CD4-positive, alpha-beta T cell treated with Interleukin-4 for 1 hour (primary cell): ENCODE results near the gene REV3L.
"Not testable (repeated sequence)": the region's sequence is repeated elsewhere in the genome, so short reads cannot be mapped to it uniquely, and the experiment has no call there.

Source experiments
- DNase-seq, 2 donors: peaks; one replicate each; pipeline ENCODE4 v3.0.0-alpha.2; 2020 to 2022

Gene REV3L

DNA sequence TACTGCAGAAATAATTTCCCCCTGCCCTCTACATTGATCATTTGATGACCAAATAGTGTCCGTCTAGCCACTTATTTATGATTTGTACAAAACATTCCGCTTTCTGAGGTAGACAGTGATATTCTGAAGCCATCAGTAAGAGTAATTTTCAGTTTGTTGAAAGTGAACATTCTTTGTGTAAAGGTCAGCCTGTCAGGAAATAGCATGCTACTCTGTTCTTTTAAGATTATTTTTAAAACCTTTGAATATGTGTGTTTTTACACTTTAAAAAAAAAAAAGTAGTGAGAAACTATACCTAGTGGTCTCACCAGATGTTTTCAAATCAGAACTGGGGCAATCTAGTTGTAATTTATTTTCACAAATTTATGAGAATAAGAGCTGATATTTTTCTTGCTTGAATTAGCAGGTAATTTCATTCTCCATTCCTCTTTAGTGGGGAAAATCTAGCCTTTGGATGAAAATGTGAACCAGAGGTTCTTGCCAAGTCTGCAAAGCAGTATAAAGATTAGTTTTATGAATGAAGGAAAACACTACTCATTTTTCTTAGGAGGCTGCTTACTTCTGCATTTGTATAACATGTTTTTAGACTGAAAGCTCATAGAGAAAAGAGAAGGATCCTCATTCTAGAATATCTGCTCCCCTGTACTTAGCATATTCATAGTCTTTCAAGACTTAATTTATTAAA is 12.1 kb upstream of the REV3L start:
- no peak for DNase-seq

DNA sequence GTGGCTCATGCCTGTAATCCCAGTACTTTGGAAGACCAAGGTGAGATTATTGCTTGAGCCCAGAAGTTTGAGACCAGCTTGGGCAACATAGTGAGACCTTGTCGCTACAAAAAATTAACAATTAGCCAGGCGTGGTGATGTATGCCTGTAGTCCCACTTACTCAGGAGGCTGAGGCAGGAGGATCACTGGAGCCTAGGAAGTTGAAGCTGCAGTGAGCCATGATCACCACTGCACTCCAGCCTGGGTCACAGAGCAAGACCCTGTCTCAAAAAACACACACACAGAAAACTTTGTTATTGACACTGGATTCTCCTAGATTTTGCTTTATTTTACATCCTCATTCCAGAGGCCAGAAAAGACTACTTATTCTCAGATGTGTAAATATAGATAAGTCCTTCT is 9.5 kb upstream of the REV3L start:
- DNase-seq, result no peak

DNA sequence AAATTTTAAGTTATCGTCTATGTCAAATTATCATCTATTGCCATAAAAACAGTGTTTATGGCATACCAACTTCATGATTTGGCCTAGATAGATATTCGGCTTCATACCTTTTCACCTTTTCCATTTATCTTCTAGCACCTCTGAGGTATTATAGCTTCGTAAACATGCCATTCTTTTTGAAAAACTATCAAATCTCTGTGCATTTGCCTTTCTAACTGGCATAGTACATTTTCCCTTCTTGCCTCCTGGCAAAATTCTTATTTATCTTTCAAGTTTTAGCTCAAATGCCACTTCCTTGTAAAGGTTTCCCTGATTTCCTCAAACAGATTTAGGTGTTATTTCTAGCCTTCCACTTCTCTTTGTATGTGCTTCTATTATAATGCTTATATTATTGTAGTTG is 7.0 kb upstream of the REV3L start:
- DNase-seq, result no peak

DNA sequence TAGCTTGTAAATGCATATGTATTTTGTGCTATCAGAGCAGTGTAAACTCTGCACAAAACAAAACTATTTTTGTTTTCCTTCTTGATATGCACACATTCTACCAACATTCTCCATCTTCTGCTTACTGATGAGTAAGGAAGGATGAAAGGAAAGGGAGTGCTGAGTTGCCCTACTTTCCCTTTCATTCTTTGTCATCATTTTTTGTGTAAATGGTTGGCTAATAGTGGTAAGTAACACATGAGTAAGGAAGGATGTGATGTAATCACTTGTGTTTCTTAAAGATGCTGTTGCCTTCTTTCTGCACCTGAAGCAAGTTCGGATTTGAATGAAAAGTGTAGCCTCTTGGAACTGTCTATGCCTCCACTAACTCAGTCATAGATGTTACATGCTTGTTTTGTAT is 4.6 kb upstream of the REV3L start:
- peak in 1 of 2 donors; percentile 73 for DNase-seq

DNA sequence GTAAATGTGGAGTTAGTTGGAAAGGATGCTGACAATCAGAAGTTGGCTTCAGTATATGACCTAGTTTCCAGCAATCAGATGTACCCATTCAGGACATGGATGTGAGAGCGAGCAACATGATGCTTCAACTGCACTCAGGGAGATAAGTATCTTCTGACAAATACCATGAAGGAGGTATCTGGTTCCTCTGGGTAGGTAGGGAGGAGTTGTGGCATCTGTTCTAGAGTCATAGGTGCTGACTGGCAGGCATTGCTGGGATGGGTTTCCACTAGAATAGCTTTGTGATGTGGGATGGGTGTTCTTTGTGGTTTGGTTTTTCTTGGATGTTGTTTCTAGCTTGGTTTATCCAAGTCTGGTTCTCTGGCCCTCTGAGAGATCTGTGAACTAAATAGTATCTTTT is 3.9 kb upstream of the REV3L start:
- DNase-seq, result peak; percentile 11 to 55

DNA sequence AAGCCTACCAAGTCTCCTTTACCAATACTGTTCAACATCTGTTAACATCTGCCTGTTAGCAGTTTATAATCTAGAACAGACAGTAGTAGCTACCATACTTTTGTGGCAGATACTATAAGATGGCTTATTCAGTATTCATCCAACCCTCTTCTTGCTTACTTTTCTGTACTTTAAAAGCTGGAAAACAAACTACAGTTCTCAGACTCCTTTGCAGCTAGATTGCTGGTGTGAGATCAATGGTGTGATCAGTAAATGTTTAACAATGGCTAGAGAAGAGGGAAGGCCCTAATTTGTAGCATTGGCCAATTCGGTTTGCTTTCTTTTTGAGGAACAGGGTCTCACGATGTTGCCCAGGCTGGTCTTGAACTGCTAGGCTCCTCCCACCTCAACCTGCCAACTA is 3.5 kb upstream of the REV3L start:
- no peak for DNase-seq

DNA sequence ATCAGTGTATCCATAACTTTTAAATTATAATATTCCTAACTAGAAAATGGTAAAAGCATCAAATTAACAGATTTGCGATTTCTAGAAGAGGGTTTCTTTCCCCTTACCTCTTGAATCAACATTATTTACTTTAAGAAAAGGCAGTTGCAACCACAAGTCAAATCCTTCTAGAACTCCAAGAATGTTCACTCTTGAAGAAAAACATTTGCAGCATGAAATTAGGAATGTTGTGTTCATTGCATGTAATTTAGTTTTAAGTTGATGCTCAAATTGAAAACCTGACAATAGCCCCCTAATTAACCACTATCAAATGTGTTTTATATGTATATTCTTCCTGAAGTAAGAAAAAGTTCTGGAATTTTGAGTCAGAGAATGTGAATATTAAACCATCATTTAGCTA is 2.3 kb upstream of the REV3L start:
- DNase-seq, result no peak

DNA sequence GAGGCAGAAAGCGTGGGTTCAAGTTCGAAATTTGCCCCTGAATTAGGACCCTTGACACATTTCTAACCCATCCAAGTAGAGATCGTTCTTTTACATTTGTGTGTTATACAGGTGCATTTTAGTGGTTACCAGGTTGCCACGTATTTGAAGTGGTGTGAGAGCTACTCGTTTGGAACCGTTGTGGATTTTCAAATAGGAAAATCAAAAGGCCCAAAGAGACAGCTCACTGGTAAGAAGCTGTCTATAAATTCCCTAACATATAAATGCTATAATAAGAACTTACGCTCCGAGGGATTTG is 1.6 kb upstream of the REV3L start:
- DNase-seq, result peak in 1 of 2 donors; percentile 21

DNA sequence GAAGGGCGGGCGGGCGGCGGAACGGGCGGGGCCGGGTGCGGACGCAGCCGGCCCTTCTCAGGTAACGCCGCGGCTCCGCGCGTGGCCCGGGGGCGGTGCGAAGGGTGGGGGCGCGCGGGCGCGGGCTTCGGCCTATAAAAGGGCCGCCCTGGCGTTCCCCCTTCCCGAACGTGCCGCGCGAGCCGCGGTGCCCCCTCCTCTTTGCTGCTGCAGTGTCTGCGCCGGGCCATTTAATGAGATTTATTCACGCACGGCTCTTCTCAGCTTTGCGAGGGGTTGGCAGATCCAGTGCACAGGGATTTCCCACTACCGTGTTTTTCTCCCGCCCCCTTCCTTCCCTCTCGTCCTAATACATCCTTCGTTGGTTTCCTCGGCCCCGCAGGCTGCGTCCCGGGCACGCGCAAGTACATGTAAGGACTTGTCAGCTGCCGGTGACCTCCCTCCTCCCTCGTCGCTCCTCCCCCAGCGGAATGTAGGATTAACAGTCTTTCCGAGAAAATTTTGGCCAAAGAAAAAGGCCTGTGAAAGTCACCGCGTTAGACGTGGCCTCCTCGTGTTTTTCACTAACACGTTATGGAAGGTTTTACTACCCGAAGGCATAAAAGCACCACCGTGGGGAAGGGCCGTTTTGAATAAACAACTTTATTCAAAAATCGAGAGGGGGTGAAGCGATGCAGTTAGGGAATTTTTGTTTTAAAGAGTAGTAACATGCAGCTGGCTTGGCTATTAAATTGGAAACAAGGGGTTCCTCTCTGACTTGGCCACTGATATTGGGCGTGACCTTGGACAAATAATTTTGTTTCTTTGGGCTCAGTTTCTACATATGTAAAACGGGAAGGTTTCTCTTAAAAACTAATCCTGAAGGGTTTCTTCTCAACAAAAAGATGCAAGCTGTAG is 966 bp upstream of the REV3L start:
- DNase-seq, result peak; percentile 85 to 89

DNA sequence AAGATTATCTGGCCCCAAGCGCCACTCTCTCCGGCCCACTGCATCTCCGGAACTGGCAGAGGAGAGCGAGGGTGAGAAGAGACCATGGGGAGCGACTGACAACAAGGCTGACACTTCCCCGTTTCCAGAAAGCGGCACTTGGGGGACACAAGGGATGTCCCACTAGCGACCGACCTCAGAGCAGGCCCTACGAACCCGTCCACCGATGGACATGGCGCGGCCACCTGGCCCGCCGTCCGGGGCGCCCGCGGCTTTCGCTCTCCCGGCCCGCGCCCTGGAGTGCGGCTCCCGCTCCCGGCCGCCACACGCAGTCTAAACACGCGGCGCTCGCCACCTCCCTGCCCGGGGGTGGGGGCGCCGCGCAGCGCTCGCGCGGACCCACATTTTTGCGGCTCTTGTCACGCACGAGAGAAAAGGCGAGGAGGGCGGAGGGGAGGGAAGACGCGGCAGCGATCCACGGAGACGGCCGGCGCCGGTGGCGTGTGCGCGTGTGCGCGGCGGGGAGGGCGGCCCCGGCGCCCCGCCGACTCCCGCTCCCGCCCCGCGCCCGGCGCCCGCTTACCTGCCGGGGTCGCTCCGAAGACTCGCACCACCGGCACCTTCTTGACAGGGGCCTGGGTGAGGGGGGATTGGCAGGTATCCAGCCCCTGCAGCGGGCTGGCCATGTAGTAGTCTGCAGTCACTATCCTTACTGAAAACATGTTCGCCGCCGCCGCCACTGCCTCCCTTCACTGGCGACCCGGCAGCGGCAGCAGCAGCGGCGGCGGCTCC is 645 bp downstream of the REV3L start:
- DNase-seq, result peak; percentile 53 to 55

DNA sequence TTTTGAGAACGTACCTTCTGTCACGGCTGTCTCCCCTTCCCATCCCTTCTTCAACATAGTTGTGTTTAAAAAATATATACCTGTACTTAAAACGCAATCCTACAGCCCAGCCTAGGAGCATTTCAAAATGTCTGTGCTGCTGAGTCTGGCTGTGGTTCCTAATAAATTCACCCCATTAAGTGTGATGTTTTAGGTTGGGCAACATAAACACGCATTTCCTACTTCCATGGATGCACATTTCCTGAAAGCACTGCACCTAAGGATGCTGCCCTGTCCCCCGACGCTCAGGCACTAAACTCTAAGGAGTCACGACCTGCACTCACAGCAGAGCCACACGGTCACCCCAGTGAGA is 1.2 kb downstream of the REV3L start:
- no peak for DNase-seq

DNA sequence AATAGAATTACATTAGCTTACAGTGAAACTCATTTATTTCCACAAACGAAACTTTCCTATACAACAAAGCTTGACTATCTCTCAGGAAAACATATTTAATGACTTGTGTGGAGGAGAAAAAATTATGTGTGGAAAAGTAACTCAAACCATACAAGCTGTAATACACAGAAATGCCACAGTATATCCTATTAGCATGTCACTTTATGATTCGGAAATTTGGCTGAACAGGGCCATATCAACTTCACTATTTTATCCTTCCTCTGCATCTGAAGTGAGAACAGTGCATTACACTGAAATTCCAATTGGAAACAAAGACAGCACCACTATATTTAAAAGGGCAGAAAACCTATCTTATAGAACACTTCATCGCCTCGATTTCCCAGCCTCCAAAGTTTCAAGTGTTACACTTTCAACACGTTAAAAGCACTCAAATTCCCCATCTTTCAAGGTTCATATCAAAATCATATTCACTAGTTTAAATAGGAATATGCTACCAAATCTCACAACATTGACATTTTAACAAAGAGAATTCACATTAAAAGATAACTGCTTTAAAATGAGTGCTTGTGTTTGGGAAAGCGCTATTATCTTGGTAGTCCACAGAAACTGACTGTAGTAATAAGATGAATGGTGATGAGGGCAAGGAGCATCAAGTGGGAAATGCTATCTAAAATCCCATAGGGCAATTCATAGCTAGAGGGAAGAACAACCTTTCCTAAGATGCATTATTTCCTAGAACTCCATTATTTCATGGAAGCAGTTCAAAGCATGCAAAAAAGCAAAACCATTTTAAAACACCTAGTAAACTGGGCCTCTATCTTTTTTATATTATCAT is 1.8 kb downstream of the REV3L start:
- no peak for DNase-seq

DNA sequence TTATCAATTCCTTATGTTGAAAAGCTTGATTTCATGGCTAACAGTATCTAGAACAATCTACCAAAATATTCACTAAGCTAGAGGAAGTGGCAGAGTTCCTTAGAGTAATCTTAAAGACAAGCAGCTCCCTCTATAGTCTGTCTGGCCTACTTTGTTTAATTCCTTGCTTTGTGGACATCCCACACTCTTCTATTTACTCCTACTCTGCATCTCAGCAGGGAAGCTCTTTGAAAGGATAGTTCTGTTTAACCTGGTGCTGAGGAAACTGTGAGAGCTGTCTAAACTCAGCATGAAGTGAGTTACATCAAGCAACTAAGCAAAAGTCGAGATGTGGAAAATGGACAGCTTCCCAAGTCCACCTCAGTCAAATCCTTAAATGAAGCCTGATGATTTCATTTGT is 4.3 kb downstream of the REV3L start:
- DNase-seq, result peak in 1 of 2 donors; percentile 70

DNA sequence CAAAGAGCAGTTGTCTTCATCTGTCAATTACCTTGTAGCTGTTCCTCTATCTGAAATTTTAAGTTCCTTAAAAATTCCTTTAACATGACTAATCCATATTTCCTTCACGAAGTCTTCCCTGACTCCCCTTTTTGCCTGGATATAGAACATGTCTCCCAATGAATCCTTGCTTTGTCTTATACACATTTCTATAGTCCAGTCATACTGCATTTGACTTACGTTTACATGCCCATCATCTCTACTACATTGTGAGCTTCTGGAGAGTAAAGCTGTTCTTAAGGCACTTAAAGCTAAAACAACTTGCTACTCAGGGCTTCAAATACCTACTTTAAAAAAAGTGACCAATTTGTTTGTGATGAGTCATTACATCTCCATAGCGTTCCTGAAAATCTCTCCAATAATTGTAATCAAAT is 4.9 kb downstream of the REV3L start:
- DNase-seq, result no peak

DNA sequence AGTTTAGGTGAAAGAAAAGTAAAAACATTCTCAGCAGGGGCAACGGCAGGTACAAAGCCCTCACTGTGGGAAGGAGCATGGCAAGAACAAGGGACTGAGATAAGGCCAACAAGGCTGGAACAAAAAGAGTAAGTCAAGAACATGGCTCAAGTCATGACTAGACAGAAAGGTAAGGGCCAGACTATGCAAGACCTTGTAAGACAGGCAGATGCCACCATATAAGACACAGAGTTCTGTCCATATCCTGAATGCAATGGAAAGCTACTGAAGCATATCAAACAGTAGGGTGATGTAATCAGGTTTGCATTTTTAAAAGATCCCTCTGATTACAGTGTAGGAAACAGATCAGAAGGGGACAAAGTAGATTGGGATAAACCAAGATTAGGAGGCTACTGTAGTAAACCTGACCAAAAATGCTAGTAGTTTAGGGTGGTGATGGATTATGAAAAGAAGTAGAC is 5.5 kb downstream of the REV3L start:
- no peak for DNase-seq

DNA sequence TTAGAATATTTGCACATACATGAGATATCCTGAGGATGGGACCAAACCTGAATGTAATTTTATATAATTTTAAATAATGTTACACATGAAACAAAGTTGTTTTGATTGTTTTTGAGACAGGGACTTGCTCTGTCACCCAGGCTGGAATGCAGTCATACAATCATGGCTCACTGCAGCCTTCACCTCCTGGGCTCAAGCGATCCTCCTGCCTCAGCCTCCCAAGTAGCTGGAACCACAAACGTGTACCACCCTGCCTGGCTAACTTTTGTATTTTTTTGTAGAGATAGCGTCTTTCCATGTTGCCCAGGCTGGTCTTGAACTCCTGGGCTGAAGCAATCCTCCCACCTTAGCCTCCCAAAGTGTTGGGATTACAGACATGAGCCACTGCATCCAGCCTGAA is 7.0 kb downstream of the REV3L start:
- DNase-seq, result not testable (repeated sequence)

DNA sequence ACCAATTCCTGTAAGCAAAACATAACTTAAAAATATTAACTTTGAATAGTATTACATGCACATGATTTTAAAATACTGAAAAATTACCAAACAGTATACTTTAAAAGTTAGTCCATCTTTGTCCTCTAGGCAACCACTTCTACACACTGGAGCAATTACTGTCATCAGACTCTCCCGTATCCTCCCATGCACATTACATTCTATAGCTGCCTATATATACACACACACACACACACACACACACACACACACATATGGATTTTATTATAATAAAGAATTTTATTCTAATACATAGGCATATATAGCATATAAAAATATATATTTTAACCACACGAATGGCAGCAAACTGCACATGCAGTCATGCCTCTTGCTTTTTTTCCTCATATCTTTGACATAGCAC is 8.2 kb downstream of the REV3L start:
- no peak for DNase-seq

DNA sequence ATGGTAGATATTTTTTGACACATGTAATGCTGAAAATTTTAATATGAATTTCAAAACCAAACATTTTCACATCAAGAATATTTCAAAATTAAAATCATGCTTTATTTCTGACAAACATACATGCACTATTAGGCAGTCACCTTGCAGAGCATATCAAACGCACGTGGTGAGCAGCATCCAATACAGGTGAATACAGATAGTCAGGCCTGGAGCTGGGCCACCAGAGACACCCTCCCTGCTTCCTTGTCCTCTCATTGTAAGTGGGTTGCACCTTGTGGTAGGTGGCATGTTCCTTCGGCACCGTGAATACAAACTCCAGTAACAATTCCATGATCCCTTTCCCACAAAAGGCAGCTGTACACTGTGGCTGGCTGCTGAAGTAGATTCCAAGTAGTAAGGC is 8.9 kb downstream of the REV3L start:
- no peak for DNase-seq

DNA sequence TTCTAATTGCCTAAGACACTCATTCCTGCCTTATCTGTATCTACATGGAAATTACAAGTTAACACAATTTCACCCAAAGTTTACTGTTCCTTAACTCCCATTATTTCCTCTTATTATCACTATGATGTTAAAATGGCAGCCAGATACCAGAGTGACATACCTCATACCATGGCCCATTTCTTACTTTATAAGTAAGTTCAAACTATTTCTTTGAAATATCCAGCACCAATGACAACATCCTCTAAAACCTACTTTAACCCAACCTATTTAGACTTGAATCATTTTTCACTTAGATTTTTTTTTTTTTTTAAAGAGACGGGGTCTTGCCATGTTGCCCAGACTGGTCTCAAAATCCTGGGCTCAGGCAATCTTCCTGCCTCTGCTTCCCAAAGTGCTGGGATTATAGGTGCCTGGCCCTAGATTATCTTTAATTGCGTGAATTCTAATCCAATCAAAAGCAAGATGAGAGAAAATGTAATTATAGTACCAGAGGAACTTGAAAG is 10.0 kb downstream of the REV3L start:
- DNase-seq, result no peak

DNA sequence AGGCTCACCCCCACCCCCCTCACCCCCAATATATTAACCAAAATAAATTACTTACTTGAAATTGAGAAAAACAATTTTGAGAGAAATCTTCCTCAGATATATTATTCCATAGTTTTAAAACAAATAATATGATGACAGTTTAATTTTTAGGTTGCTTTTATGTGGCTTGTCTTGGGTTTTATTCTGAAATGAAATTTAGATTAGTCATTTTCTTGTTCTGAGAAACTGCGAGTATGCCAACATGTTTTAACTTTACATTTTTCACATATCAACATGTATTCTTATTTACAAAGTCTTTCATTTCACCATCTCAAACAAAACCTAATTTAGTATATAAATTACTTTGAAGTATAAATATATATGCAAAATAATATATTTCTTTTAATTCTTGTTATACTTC is 11.1 kb downstream of the REV3L start:
- DNase-seq, result no peak

DNA sequence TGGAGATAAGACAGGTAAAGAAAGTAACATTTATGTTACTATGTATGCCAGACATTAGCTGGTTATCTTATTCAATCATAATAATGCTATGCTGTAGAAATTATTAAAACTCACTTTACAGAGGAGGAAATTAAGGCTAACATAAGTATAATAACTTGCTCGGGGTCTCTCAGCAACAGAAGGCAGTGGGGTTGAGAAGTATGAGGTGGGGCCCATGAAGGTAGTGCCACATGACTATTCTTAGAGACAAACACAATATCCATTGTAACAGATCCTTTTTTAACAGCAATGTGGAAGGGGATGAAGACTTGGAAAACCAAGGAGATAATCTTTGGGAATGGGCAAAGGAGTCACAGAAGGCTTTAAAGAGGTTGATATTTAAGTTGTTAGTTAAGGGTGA is 11.5 kb downstream of the REV3L start:
- DNase-seq, result no peak

DNA sequence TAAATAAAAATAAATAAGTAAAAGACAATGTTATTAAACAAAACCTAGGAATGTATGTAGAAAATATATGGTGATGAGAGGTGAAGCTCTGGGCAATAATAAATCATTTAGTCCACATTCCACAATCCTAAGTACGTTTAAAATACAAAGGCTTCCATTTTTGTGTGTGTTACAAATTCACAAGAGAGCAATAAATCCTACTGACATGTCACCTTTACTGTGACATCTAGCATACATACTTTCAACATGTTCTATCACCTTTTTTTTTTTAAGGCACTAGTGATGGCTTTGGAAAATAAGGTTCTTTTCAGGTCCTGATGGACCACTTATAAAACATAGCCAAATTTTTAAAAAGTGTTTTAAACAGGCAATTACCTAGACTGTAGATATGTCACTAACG is 12.0 kb downstream of the REV3L start:
- no peak for DNase-seq

DNA sequence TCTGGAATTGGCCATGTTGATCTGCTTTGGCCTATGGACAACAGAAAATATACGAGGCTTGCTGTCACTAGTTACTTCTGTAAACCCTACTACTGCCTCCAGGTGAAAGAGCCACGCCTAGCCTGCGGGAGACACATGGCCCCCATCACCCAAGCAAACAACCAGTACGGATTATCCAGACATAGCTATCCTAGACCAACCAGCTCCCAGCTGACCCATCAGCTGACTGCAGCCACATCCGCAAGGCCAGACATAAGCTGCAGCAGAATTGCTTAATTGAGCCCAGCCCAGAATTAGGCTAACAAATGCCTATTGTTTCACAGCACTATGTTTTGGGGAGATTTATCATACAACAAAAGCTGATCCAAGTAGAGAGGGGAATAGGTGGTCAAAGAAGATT is 13.5 kb downstream of the REV3L start:
- DNase-seq, result no peak
